Breast epithelium (tissue), 3 donors: ENCODE measurements around the gene CLDN6.

ENCODE experiments used
- POLR2A ChIP-seq: fragments of 450-650 bp; IDR thresholded peaks from one replicate; pipeline ENCODE4 v1.6.1; 2016; ENCODE audit warnings: antibody characterized with exemption, mild to moderate bottlenecking, moderate library complexity
- POLR2AphosphoS5 ChIP-seq, 3 donors: sonication (generic); formaldehyde crosslinking; IDR thresholded peaks; one replicate each; pipeline ENCODE4 v1.6.1; 2017; ENCODE audit warnings: antibody characterized with exemption in 3 of 3
- TF ChIP-seq, protein P1 (sequence below), 3 donors: fragments of 450-650 bp; IDR thresholded peaks; one replicate each; pipeline ENCODE4 v1.5.1; 2016 to 2017; ENCODE audit warnings: antibody characterized with exemption in 3 of 3, mild to moderate bottlenecking in 3 of 3, moderate library complexity in 3 of 3

DNA sequence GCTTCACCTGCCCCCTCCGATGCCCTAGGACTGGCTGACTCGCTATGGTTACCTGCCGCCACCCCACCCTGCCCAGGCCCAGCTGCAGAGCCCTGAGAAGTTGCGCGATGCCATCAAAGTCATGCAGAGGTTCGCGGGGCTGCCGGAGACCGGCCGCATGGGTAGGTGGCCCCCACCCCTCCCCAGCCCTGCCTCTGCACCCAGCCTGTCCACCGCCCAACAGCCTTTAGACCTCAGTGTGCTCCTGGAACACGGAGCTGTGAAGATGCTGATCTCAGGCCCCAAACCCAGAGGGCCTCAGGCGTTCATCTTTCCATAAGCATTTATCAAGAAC is 29.4 kb upstream of the CLDN6 start:
- TF ChIP-seq, protein P1, sequence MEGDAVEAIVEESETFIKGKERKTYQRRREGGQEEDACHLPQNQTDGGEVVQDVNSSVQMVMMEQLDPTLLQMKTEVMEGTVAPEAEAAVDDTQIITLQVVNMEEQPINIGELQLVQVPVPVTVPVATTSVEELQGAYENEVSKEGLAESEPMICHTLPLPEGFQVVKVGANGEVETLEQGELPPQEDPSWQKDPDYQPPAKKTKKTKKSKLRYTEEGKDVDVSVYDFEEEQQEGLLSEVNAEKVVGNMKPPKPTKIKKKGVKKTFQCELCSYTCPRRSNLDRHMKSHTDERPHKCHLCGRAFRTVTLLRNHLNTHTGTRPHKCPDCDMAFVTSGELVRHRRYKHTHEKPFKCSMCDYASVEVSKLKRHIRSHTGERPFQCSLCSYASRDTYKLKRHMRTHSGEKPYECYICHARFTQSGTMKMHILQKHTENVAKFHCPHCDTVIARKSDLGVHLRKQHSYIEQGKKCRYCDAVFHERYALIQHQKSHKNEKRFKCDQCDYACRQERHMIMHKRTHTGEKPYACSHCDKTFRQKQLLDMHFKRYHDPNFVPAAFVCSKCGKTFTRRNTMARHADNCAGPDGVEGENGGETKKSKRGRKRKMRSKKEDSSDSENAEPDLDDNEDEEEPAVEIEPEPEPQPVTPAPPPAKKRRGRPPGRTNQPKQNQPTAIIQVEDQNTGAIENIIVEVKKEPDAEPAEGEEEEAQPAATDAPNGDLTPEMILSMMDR (IDR thresholded peaks at IDR 0.05) = no peak
- no peak for TF ChIP-seq POLR2A
- TF ChIP-seq POLR2AphosphoS5 (IDR thresholded peaks at IDR 0.05) = no peak
